GM19328 (cell line): Measurements from ENCODE around the gene SPATA16.
"Not testable (repeated sequence)": the region's sequence is repeated elsewhere in the genome, so short reads cannot be mapped to it uniquely, and the experiment has no call there.

Source experiments
- ATAC-seq: cut with Tn5 transposase; IDR thresholded peaks from one replicate; pipeline ENCODE4 v1.9.1; 2021; ENCODE audit warnings: mild to moderate bottlenecking, moderate library complexity; ENCODE audit not compliant: unreplicated experiment

The SPATA16 gene

GRCh38 chr3:172960626-172961182 is 180.3 kb downstream of the SPATA16 start:
- not testable (repeated sequence) for ATAC-seq

- no peak for ATAC-seq
Observed at GRCh38 chr3:172958565-172958964, 182.5 kb downstream of the SPATA16 start.

GRCh38 chr3:172953571-172953970 is 187.5 kb downstream of the SPATA16 start:
- no peak for ATAC-seq

- ATAC-seq, result no peak
Observed at GRCh38 chr3:172951511-172951910, 189.5 kb downstream of the SPATA16 start.

GRCh38 chr3:172946061-172946460 is 195.0 kb downstream of the SPATA16 start:
- no peak for ATAC-seq

GRCh38 chr3:172939651-172940293 is 201.3 kb downstream of the SPATA16 start:
- no peak for ATAC-seq

GRCh38 chr3:172938788-172939187 is 202.2 kb downstream of the SPATA16 start:
- ATAC-seq, result no peak

GRCh38 chr3:172931746-172932285 is 209.2 kb downstream of the SPATA16 start:
- no peak for ATAC-seq

GRCh38 chr3:172929451-172929850 is 211.6 kb downstream of the SPATA16 start:
- ATAC-seq, result no peak

- no peak for ATAC-seq
Observed at GRCh38 chr3:172924546-172924945, 216.5 kb downstream of the SPATA16 start.

GRCh38 chr3:172919297-172919683 is 221.7 kb downstream of the SPATA16 start:
- ATAC-seq, result no peak

- no peak for ATAC-seq
Observed at GRCh38 chr3:172918568-172919296, 222.3 kb downstream of the SPATA16 start.

GRCh38 chr3:172918165-172918564 is 222.9 kb downstream of the SPATA16 start:
- ATAC-seq, result no peak

GRCh38 chr3:172915911-172916514 is 225.0 kb downstream of the SPATA16 start:
- ATAC-seq, result no peak

GRCh38 chr3:172914854-172915253 is 226.2 kb downstream of the SPATA16 start:
- ATAC-seq, result no peak

GRCh38 chr3:172913911-172914655 is 227.0 kb downstream of the SPATA16 start:
- no peak for ATAC-seq

GRCh38 chr3:172911142-172911541 is 229.9 kb downstream of the SPATA16 start:
- no peak for ATAC-seq

- ATAC-seq, result no peak
Observed at GRCh38 chr3:172908771-172909270, 232.2 kb downstream of the SPATA16 start.

- no peak for ATAC-seq
Observed at GRCh38 chr3:172905451-172905850, 235.6 kb downstream of the SPATA16 start.

- no peak for ATAC-seq
Observed at GRCh38 chr3:172904711-172905373, 236.2 kb downstream of the SPATA16 start.
